ENCODE data around the gene PSMG4. TPM values are rescaled to one million over a fixed set of nuclear protein-coding genes. Genes with fewer than 3 reads are reported as not detected.

PSMG4 gene
- total RNA-seq, 1 donor: 19.9 TPM

- TF ChIP-seq, protein P1, sequence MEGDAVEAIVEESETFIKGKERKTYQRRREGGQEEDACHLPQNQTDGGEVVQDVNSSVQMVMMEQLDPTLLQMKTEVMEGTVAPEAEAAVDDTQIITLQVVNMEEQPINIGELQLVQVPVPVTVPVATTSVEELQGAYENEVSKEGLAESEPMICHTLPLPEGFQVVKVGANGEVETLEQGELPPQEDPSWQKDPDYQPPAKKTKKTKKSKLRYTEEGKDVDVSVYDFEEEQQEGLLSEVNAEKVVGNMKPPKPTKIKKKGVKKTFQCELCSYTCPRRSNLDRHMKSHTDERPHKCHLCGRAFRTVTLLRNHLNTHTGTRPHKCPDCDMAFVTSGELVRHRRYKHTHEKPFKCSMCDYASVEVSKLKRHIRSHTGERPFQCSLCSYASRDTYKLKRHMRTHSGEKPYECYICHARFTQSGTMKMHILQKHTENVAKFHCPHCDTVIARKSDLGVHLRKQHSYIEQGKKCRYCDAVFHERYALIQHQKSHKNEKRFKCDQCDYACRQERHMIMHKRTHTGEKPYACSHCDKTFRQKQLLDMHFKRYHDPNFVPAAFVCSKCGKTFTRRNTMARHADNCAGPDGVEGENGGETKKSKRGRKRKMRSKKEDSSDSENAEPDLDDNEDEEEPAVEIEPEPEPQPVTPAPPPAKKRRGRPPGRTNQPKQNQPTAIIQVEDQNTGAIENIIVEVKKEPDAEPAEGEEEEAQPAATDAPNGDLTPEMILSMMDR (IDR thresholded peaks at IDR 0.05; ENCODE audit: insufficient read depth, low read depth, low read length): no peak
- no peak overlapping the region for H3K4me3 ChIP-seq (ENCODE audit: low read depth, low read length)
- no peak for DNase-seq (ENCODE audit: low read depth)
Observed at GRCh38 chr6:3230256-3230882, 28.4 kb upstream of the PSMG4 start.

GRCh38 chr6:3230900-3231246 lies 27.9 kb upstream of the PSMG4 start:
- no peak for DNase-seq (ENCODE audit: low read depth)
- TF ChIP-seq, protein P1 (IDR thresholded peaks at IDR 0.05; ENCODE audit: insufficient read depth, low read depth, low read length): no peak
- peak overlapping the region; percentile 65 for H3K4me3 ChIP-seq (ENCODE audit: low read depth, low read length)

DNA sequence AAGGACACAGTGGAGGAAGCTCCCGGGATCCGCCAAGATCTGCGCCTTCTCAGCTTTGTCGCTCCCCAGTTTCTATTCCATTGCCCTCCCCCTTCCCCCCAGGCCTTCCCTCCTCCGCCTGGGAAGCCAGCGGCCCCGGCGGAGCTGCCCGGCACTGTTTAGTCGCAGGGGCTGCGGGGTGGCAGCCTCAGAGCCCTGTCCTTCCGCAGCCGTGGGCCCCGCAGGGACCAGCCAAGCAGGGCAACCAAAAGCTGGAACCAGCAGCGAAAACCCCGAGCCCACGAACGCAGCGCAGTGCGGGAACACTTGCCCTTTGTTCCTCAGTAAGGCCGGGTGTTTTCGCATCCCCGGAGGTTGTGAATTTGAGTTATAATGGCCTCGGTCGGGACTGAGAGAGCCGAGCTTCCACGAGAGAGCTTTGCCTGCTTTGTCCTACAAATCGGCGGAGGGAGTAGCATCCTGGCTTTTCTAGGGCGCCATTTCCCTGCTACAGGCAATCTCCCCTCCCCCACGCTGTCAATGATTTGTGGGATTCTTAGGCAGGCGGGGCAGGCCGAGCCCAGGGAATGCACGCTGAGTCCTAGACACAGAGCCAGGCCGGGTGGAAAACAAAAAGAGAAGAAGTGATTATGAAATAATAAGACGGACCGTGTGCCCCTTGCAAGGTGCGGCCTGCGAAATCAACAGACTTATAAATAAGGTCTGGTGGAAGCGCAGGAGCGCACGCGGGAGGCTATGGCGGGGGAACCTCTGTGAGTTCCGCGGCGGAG lies 27.3 kb upstream of the PSMG4 start:
- DNase-seq (ENCODE audit: low read depth): peak; percentile 73
- peak overlapping the region; percentile 65 for H3K4me3 ChIP-seq (ENCODE audit: low read depth, low read length)
- TF ChIP-seq, protein P1 (IDR thresholded peaks at IDR 0.05; ENCODE audit: insufficient read depth, low read depth, low read length): no peak

- TF ChIP-seq, protein P1 (IDR thresholded peaks at IDR 0.05; ENCODE audit: insufficient read depth, low read depth, low read length): no peak
- H3K4me3 ChIP-seq (ENCODE audit: low read depth, low read length): peak overlapping the region; percentile 65
- DNase-seq (ENCODE audit: low read depth): no peak
Observed at GRCh38 chr6:3232017-3232945, 26.5 kb upstream of the PSMG4 start.

DNA sequence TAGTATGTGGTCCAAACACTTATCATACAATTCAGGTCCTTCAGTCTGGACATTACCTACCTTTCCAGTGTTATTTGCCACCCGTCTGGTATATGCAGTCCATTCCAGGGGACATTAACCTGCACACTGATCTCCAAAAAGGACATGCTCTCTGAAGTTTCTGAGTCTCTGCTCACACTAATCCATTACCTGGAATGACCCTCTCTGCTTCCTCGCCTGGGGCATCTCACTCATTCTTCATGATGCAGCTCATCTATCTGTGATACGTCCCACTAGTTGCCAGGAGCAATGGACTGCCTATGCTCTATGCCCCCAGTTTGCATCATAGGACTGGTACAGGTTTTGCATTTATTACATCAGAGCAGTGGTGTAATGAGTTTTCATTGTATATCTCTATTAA lies 25.4 kb upstream of the PSMG4 start:
- DNase-seq (ENCODE audit: low read depth): no peak
- no peak overlapping the region for H3K4me3 ChIP-seq (ENCODE audit: low read depth, low read length)
- TF ChIP-seq, protein P1 (IDR thresholded peaks at IDR 0.05; ENCODE audit: insufficient read depth, low read depth, low read length): no peak

- no peak for DNase-seq (ENCODE audit: low read depth)
- H3K4me3 ChIP-seq (ENCODE audit: low read depth, low read length): no peak overlapping the region
- TF ChIP-seq, protein P1 (IDR thresholded peaks at IDR 0.05; ENCODE audit: insufficient read depth, low read depth, low read length): no peak
Observed at GRCh38 chr6:3233904-3234303, 24.8 kb upstream of the PSMG4 start.
